ENCODE measurements around the gene SYTL2.
"Not testable (repeated sequence)": the region's sequence is repeated elsewhere in the genome, so short reads cannot be mapped to it uniquely, and the experiment has no call there.

Gene SYTL2

DNA sequence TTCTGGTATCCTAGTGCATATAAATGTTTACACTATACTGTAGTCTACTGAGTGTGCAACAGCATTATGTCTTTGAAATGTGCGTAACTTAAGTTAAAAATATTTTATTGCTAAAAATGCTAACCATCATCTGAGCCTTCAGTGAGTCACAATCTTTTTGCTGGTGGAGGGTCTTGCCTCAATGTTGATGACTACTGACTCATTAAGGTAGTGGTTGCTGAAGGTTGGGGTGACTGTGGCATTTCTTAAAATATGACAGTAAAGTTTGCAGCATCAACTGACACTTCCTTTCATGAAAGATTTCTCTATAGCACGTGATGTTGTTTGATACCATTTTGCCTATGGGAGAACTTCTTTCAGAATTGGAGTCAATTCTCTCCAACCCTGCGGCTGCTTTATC lies 137.5 kb downstream of the SYTL2 start:
- no peak for DNase-seq

DNA sequence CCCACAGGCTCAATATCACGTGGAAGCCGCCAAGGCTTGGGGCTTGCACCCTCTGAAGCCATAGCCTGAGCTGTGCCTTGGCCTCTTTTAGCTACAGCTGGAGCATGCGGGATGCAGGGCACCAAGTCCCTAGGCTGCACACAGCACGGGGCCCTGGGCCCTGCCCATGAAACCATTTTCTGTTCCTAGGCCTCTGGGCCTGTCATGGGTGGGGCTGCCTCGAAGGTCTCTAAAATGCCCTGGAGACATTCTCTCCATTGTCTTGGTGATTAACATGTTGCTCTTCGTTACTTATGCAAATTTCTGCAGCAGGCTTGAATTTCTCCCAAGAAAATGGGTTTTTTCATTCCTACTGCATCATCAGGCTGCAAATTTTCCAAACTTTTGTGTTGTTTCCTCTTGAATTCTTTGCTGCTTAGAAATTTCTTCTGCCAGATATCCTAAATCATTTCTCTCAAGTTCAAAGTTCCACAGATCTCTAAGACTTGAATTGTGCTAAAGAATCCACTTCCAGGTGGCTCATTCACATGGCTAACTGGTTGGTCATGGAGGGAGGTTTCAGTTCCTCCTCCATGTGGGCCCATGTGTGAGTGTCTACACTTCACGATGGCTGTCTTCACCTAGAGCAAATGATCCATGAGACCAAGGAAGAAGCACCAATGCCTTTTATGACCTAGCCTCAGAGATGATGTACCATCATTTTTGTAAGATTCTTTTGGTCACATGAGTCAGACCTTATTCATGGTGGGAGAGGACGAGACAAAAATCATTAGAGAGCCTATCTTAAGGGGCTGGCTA lies 138.6 kb downstream of the SYTL2 start:
- DNase-seq, result no peak

DNA sequence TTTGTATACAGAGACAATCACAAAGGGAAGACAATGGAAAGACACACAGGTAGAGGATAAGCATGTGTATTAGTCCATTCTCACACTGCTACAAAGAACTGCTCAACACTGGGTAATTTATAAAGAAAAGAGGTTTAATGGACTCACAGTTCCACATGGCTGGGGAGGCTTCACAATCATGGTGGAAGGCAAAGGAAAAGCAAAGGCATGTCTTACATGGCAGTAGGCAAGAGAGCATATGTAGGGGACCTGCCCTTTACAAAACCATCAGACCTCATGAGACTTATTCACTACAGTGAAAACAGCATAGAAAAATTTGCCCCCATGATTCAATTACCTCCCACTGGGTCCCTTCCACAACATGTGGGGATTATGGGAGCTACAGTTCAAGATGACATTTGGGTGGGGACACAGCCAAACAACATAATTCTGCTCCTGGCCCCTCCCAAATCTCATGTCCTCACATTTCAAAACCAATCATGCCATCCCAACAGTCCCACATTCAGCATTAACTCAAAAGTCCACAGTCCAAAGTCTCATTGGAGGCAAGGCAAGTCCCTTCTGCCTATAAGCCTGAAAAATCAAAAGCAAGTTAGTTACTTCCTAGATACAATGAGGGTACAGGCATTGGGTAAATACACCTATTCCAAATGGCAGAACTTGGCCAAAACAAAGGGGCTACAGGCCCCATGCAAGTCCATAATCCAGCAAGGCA lies 139.8 kb downstream of the SYTL2 start:
- DNase-seq, result not testable (repeated sequence)

DNA sequence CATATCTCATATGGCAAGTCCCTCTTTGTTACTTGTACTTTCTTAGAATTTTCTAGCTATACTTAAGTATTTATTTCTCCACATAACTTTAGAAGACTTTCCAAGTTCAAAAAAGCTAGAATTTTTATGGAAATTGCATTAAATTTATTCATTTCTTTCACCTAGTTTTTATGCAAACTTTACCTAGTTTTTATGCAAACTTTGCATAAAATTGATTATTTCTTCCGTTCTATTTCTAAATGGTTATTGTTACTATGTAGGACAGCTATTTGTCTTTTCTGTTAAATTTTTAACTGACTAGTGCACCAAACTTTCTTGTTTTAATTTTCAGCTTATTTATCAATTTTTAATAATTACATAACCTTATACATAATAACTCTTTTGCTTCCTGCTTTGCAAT lies 142.8 kb downstream of the SYTL2 start:
- DNase-seq, result no peak

DNA sequence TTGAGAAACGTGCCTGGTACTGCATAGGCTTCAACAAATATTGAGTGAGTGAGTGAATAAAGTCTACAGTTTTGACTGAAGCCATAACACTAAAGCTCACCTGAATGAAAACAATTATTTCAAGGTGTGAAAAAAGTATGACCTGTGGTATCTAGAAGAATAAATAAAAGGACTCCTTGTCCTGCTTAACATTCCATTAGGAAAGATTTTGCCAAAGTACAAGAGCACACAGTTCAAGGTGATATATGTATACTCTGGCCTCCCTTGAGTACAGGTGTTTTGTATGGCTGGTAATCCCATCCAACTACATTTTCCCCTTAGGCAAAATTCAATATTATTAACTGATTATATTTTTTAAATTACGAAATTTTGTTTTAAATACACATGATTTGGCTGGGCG lies 144.3 kb downstream of the SYTL2 start:
- no peak for DNase-seq

DNA sequence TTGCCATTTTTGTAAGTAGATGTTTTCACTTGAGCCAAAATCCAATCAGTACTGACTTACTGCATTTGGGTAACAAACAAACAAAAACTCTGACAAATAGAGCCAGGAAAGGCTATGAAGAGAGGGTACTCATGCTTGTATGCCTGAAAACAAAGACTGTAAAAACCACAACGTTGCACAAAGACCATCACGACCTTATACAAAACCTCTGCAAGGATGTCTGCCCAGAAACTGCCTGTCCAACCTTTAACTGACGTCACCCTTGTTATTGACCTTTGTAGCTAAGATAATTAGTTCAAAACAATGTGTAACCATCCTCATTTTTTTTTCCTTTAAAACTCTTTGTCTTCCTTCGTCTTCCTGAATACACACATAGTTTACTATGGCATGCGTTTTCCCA lies 145.2 kb downstream of the SYTL2 start:
- no peak for DNase-seq

DNA sequence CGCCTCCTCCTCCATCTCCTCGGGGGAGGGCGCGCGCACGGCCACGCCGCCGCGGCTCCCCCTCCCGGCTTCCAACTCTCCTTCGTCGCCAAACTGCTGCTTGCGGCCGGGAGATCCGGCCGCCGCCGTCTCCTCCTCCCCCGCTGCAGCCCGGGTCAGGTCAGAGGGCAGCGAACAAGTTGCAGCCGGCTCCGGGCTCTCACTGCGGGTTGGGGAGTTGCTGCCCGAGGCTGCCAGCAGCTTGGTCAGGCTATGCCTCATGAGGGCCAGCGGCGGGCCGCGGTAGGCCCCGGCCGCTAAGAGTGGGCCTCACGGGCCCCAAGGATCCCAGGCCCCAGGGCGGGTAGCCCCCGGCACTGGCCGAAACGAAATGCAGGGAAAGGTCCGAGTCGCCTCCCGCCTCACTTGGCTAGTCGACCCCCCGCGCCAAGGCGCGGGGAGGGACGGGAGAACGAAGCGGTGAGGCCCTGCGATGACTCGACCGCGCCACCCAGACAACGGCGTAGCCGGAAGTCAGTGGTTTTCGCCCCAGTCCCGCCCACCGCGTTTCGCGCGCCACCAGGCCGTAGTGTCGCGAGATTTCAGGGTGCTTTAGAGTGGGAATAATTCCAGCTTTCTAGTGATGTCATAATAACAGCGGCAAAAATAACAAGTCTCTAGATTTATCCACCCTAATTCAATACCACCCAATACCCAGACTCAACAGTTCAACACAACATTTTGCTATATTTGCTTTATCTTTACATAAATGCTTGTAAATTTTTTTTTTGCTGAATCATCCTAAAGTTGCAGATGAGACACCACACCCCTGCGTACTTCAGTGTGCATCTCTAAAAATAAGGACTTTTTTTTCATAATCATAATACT lies 146.1 kb downstream of the SYTL2 start, which contains the start of gene CREBZF:
Gene CREBZF, minus strand, starts transcription at position 515 of the 867 bp plus-strand sequence. Its CDS starts 254 bp downstream, at position 261.
- peak; percentile 90 to 98 for DNase-seq

DNA sequence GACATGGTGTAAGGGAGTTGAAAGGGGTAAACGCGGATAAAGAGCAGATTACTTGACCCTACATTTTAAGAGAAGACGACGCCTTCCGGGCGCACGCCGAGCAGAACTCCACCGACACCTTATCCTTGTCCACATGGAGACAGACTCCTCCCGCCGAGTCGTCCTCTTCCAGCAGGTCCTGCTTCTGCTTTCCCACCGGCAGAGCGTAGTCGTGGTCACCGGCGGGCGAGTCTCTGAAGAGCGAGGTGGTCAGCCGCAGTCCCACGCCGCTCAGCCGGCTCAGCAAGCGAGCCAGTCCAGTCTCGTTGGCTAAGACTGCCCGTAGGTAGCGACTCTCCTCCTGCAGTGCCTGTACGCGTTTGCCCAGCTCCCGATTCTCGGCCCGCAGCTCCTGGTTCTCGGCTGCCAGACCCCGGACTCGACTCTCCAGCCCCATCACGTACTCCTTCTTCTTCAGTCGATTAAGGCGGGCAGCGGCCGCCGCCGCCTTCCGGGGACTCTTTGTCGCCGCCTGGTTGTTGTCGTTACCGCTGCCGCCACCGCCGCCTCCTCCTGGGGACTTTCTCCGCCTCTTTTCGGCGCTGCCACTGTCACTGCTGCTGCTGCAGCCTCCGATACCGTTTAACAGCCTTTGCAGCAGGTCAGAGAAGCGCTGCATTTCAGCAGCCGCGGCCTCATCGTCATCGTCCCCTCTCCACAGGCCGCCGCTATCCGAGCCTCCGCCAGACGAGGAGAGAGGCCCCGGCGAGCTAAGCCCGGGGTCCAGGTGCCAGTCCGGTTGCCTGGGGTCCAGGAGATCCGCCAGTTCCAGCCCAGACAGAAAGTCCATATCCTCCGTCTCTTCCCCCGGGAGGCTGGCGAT lies 147.0 kb downstream of the SYTL2 start:
- peak; percentile 13 to 52 for DNase-seq

DNA sequence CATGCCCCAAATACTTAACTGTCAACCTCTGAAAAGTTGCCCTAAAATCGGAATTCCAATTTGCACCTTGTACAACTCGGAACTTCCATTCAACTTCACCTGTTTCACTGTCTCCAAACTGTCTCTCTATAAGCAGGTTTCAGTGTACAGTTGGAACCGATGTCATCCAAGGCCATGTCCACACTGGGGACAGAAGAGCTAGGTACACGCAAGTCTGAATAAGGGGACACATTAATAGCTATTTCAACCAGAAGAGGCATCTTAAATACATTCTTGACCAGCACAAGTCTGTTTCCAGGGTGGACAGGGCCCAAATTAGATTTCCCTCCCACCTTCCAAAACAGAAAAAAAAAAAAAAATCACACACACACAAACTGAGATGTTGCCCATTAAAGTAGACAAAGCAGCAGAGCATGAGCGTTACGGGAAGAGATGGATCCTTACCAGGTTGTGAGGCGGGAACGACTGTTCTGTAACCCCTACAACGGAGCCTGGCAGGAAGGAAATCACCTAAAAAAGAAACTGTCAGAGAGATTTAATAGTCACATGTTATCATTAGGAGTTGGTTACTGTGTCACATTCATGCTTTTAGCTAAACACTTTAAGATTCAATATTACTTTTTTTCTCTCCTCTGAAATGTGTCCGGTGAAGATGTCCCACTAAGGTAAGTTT lies 147.7 kb downstream of the SYTL2 start:
- no peak for DNase-seq

DNA sequence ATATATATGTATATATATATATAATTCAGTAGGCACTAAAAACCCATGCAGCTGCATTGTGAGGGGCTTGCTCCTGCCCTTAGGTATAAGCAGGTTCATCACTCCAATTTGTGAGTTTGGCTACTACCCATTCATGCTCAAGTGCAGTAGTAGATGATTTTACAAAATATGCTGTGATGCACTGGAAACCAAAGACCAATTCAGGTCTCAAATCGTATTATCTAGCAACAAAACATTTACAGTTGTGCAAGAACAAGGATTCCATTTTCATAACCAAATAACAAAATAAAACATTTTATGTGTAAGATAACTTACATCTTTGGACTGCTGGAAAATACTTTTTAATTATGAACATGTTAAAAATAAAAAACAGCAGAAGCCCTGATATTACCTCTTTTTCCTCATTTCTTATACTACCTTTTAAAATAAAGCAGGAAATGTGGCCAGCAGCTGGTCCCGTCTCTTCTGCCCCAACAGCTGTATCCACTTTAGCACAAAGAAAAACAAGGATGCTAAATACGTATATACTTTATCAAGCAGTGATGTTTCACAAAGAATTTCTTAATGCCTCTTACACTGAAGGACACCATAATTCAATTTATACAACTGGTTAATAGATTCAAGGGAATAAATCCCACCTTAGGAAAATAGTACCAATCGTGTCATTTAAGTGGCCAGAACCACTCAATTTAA lies 148.8 kb downstream of the SYTL2 start:
- no peak for DNase-seq

DNA sequence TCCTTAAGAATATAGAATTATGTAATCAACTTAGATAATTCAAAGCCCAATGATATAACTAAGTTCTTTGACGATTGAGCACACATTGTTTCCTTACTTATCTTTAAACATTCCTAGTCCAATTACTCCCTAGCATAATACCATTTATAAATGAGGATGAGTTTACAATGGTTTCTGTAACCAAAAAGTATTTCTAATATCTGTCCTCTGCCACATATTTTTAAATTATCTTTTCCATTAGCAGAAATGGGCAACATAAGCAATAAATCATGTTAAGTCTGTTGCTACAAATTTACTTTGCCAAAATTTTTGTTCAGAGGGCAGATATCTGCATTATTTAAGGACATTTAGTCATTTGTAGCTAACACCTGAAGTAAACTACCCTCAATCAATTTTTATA lies 152.8 kb downstream of the SYTL2 start:
- DNase-seq, result no peak

DNA sequence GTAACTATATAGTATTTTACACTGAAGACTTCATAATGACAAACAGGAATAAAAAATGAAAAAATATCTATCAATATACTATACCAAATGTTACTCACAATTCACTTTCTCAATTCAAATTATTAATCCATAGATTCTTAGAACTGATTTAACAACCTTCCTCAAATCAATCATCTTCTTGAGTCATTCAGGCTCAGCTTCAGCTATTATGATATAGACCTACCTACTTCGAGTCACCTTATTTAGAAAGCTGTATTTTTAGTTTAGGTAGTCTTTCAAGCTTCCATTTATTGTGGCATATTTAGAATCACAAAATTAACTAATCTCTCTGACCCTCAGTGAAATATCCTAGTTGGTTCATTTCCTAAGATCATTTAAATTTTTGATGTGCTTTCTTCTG lies 154.2 kb downstream of the SYTL2 start:
- DNase-seq, result no peak

DNA sequence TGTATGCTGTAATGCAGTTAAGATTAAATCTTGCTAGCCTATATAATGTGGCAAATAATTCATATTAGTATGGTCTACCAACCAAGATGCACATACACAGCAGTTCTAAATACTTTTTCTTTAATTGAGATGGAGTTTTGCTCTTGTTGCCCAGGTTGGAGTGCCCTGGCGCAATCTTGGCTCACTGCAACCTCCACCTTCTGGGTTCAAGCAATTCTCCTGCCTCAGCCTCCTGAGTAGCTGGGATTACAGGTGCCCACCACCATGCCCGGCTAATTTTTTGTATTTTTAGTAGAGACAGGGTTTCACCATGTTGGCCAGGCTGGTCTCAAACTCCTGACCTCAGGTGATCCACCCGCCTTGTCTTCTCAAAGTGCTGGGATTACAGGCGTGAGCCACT lies 156.6 kb downstream of the SYTL2 start:
- DNase-seq, result not testable (repeated sequence)

DNA sequence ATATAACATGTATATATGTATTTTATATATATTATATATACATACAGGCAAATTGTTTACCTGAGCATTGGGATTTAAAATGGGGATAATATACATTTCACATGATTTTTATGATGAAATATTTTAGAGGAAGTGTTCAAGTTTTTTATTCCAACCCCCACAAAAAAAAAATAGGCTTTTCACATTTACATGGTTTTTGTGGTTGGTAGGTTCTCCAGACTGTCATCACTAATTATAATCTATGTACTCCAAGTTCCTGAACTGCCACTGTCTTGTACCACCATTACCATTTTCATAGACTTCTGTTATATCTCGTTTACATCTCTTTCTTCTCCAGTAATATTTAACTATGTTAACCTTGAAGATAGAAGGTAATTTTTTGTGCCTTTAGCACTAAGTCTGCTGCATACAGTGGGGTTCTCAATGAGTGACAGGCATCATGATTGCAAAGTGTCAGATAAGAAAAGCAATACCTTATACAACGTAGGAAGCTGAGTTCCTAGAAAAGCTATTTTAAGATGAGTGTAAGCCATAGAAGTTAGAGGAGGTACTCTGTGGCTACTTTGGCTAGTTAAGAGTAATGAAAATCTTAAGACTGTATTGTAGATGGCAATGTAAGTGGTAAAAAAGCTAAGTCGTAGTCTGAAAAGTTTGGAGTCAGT lies 158.0 kb downstream of the SYTL2 start:
- DNase-seq, result no peak

DNA sequence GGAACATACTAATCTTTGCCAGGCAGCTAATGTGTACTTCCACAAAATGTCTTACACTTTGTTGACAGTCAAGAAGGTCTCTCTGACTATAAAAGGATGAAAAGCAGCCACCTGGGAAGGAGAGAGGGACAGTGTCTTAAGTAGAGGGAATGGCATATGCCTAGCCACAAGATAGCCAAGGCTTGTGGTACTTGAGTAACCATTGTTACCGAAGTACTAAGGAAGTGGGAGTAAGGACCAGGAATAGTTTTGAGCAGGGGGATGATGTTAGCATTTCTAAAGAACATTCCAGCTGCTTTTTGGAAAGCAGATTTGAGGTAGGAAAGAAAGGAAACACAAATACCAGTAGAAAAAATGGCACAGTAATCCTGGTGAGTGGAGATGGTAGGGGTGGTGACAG lies 159.8 kb downstream of the SYTL2 start:
- no peak for DNase-seq

DNA sequence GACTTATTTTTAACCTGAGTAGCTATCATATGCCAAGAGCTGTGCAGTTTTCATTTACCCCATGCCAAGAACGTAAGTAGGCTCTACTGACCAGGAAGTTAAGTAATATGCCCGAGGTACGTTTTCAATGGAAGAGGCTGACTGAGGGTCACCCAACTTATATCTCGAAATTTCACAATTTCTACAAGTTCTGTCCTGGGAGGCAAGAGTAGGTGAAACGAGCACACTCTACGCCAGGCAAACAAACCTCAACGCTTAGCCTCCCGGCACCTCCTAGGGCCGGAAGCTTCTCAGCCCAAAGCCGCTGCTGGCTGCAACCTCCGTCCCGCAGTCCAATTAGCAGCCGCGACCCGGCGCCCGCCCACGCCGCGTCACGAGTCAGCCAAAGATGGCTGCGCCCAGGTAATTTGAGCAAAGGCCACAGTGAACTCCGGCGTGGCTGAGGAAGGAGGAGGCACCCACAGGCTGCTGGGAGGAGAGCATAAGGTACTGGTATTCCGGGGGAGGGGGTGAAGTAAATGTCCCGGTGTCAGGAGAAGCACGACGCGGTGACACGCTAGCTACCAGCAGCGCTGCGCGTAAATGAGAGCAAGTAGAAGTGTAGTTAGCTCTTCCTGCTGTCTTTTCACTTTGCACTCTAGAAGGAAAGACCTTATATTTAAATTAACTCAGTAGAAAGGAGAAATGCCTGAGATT lies 163.2 kb downstream of the SYTL2 start, which contains the start of gene TMEM126A:
Gene TMEM126A, plus strand, starts transcription at position 364 of the 696 bp plus-strand sequence. CDS start 2,289 bp downstream, outside the sequence.
- peak; percentile 79 to 90 for DNase-seq

DNA sequence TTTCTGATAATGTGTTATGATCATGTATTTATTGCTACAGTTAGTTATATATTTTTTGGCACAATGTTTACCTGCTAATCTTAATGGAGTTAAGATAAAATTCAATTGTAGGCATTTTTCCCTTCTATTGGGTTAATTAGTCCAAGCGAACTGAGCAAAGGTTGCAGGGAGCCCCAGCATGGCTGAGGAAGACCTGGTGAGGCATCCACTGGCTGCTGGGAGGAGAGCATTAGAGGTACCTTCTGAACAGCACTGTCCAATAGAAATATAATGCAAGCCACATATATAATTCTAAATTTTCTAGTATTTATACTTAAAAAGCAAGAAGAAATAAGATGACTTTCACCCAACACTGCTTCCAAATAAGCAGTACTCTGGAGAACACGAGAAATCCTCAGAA lies 163.9 kb downstream of the SYTL2 start:
- DNase-seq, result no peak
